Adrenal gland (tissue), 12 donors: Measurements from ENCODE around the gene SLC30A7. TPM values are rescaled to one million over a fixed set of nuclear protein-coding genes. Genes with fewer than 3 reads are reported as not detected.

Source experiments
- DNase-seq, 7 donors: peaks; one replicate each; pipeline ENCODE4 v3.0.0-alpha.2; 2019 to 2020
- H3K27ac ChIP-seq, 5 donors: fragments of 200-600 bp; sonication (generic) in 4 of 5; 1 replicate in 3 of 5; 2 replicates in 2 of 5; pipeline versions ENCODE4 v1.5.1 to v1.8.0; 2016 to 2020; ENCODE audit warnings: mild to moderate bottlenecking in 1 of 5
- H3K27me3 ChIP-seq: fragments of 200-600 bp; 2 replicates; pipeline ENCODE4 v1.8.0; 2021
- H3K36me3 ChIP-seq, 2 donors: fragments of 200-600 bp; replicated peaks in 1 of 2; 1 replicate in 1 of 2; 2 replicates in 1 of 2; pipeline versions ENCODE4 v1.5.1 to v1.8.0; 2018 to 2022
- H3K4me1 ChIP-seq, 2 donors: fragments of 200-600 bp; replicated peaks in 1 of 2; 1 replicate in 1 of 2; 2 replicates in 1 of 2; pipeline versions ENCODE4 v1.5.1 to v1.8.0; 2018 to 2021
- H3K4me3 ChIP-seq, 4 donors: fragments of 200-600 bp; sonication (generic) in 3 of 4; one replicate each; pipeline ENCODE4 v1.5.1; 2016 to 2018
- H3K9me3 ChIP-seq, 3 donors: fragments of 200-600 bp; sonication (generic) in 1 of 3; replicated peaks in 1 of 3; 1 replicate in 2 of 3; 2 replicates in 1 of 3; pipeline versions ENCODE4 v1.5.1 to v1.8.0; 2016 to 2021
- CTCF ChIP-seq, 6 experiments: fragments of 450-650 bp in 4 of 6; fragments of 200-600 bp in 2 of 6; sonication (generic) in 1 of 6; IDR thresholded peaks; 1 replicate in 5 of 6; 2 replicates in 1 of 6; pipeline versions ENCODE4 v1.5.1 to v1.8.0; 2016 to 2021; ENCODE audit warnings: antibody characterized with exemption in 6 of 6, mild to moderate bottlenecking in 2 of 6, moderate library complexity in 1 of 6
- POLR2A ChIP-seq, 2 donors: fragments of 450-650 bp; IDR thresholded peaks; one replicate each; pipeline ENCODE4 v1.6.1; 2017; ENCODE audit warnings: antibody characterized with exemption in 2 of 2, mild to moderate bottlenecking in 2 of 2, moderate library complexity in 1 of 2
- WGBS, 4 donors: extraction: QIAGEN DNeasy Blood & Tissue Kit in 2 of 4; methylation state at CpG; one replicate each; pipeline versions ENCODE4 v1.1.5 to v1.1.7; 2013 to 2017; 5-methylcytosine and 5-hydroxymethylcytosine counted together
- intact Hi-C, 2 donors: fragments of 100-400 bp; cut with DNase I; formaldehyde crosslinking; loops; one replicate each; pipeline versions ENCODE4 v1.14.1 to v1.15.0; 2022 to 2023
- polyA plus RNA-seq, 3 donors: library from polyadenylated mRNA; stranded (reverse); fragments of 200-250 nt in 2 of 3; fragments of 350-450 nt in 1 of 3; fragmentation: Illumina TruSeq in 1 of 3; extraction: RNeasy Lipid Tissue Mini Kit (QIAGEN cat#74804) in 1 of 3; gene quantifications; one replicate each; pipeline ENCODE4 v1.2.3, GENCODE V29; 2013 to 2014
- total RNA-seq, 9 donors: library from RNA; depleted of rRNA in 4 of 9; stranded (reverse); fragments of >200 nt in 4 of 9; fragments of 120-200 nt in 1 of 9; fragmentation: NEBNext Ultra II Directional in 1 of 9; extraction: Animal tissue kit (Norgen Biotek cat#: 25700) in 1 of 9; gene quantifications; one replicate each; pipeline versions ENCODE4 v1.1.0 to v1.2.4, GENCODE V29; 2013 to 2023
- donor health status: healthy with polysubstance abuse.
- donor health status: Bipolar disorder and iron deficiency.
- donor health status: DM: yes; HTN: yes; CAD: no.
- donor health status: DM: no; HTN: no; CAD: no.
- donor health status: DM: no; HTN: no; CAD: no.
- donor health status: DM: yes; HTN: yes; CAD: no.

The SLC30A7 gene
- total and polyA plus RNA-seq, 12 donors = 3.1 to 79.8 (median 30.5) TPM

- Histone ChIP-seq H3K27ac (no peak overlapping the region), H3K27me3 (no peaks in the 10 kb centered on the region), H3K9me3 (peaks cover 0 to 11% (median 0%) of the 10 kb centered on the region in 3 donors), H3K4me3 (no peak overlapping the region), H3K36me3 (no peaks in the 10 kb centered on the region), H3K4me1 (peaks cover 11 to 16% of the 10 kb centered on the region in 2 donors)
- WGBS, 4 donors = 95 to 100% (median 97%) methylated on average over 1 of the region's 1 CpG
- intact Hi-C loops = no loop called here
- TF ChIP-seq POLR2A (IDR thresholded peaks at IDR 0.05) (no peak), CTCF (IDR thresholded peaks at IDR 0.05) (no peak)
- no peak for DNase-seq
Observed at GRCh38 chr1:100891380-100891779, 4.5 kb upstream of the SLC30A7 start.

GRCh38 chr1:100892554-100892953 is 3.3 kb upstream of the SLC30A7 start:
- intact Hi-C loops = no loop called here
- H3K9me3 ChIP-seq = peaks cover 0 to 11% (median 0%) of the 10 kb centered on the region in 3 donors
- peaks cover 20 to 25% of the 10 kb centered on the region in 2 donors for H3K4me1 ChIP-seq
- H3K36me3 ChIP-seq = no peaks in the 10 kb centered on the region
- H3K4me3 ChIP-seq = no peak overlapping the region
- no peaks in the 10 kb centered on the region for H3K27me3 ChIP-seq
- no peak overlapping the region for H3K27ac ChIP-seq
- no peak for DNase-seq
- WGBS, 4 donors = 93 to 96% (median 95%) methylated on average over 3 of the region's 3 CpGs
- TF ChIP-seq CTCF (IDR thresholded peaks at IDR 0.05) (no peak), POLR2A (IDR thresholded peaks at IDR 0.05) (no peak)

GRCh38 chr1:100893718-100894117 is 2.2 kb upstream of the SLC30A7 start:
- intact Hi-C loops = no loop called here
- H3K36me3 ChIP-seq = no peaks in the 10 kb centered on the region
- WGBS, 4 donors = 23 to 31% (median 28%) methylated on average over 2 of the region's 2 CpGs
- peaks cover 20 to 35% of the 10 kb centered on the region in 2 donors for H3K4me1 ChIP-seq
- no peaks in the 10 kb centered on the region for H3K27me3 ChIP-seq
- DNase-seq = no peak
- peak overlapping the region in 1 of 4 donors; percentile 77 for H3K4me3 ChIP-seq
- TF ChIP-seq CTCF (IDR thresholded peaks at IDR 0.05) = no peak
- TF ChIP-seq POLR2A (IDR thresholded peaks at IDR 0.05) = no peak
- peaks cover 0 to 11% (median 0%) of the 10 kb centered on the region in 3 donors for H3K9me3 ChIP-seq
- H3K27ac ChIP-seq = peak overlapping the region in 1 of 5 donors; percentile 91

- Histone ChIP-seq H3K36me3 (peaks cover 0 to 6% of the 10 kb centered on the region in 2 donors), H3K4me1 (peaks cover 20 to 35% of the 10 kb centered on the region in 2 donors), H3K27me3 (no peaks in the 10 kb centered on the region), H3K27ac (peak within 1 kb of the TSS; percentile 88 to 97 (median 92)), H3K9me3 (peaks cover 0 to 6% (median 0%) of the 10 kb centered on the region in 3 donors), H3K4me3 (peak within 1 kb of the TSS; percentile 77 to 89 (median 80))
- TF ChIP-seq CTCF (IDR thresholded peaks at IDR 0.05) = no peak
- TF ChIP-seq POLR2A (IDR thresholded peaks at IDR 0.05) = peak in 1 of 2 donors; percentile 68
- 0 to 1% (median 1%) methylated on average over 41 to 47 of the region's 47 CpGs for WGBS, 4 donors
- peak; percentile 86 to 95 (median 92) for DNase-seq
- intact Hi-C loops = no loop called here
Observed at GRCh38 chr1:100894603-100895539, 1.0 kb upstream of the SLC30A7 start, which contains the start of gene EXTL2. EXTL2 (minus strand) TSS chr1:100894842; CDS start chr1:100888757, 6,085 bp downstream.
